Activated naive CD8-positive, alpha-beta T cell treated with anti-CD3 and anti-CD28 coated beads, Interleukin-2, amount 10 ng/mL, durations not matched to agents 7 days and 5 days (primary cell): ENCODE data around the gene ATPAF1. TPM values are rescaled to one million over a fixed set of nuclear protein-coding genes. Genes with fewer than 3 reads are reported as not detected.

Experiments
- ATAC-seq: fragments of 150-1000 bp; cut with Tn5 transposase; one replicate; pipeline ENCODE4 v1.10.0; 2021; ENCODE audit warnings: low read depth, moderate library complexity
- POLR2A ChIA-PET: fragments of 350-600 bp; sonication (Branson Sonifier 250); formaldehyde crosslinking; loops from one replicate; lab custom pipeline; 2021; ENCODE audit warnings: antibody characterized with exemption; lab: Charles Lee
- DNase-seq: peaks from one replicate; pipeline ENCODE4 v3.0.0; 2021
- H3K27ac Mint-ChIP-seq: one replicate; pipeline ENCODE4 v1.8.0; 2022; ENCODE audit warnings: mild to moderate bottlenecking, mixed read lengths
- H3K27me3 Mint-ChIP-seq: one replicate; pipeline ENCODE4 v1.8.0; 2022; ENCODE audit warnings: mild to moderate bottlenecking, moderate library complexity, mixed read lengths
- H3K36me3 Mint-ChIP-seq: one replicate; pipeline ENCODE4 v1.8.0; 2021; ENCODE audit warnings: mild to moderate bottlenecking, mixed read lengths
- H3K4me1 Mint-ChIP-seq: one replicate; pipeline ENCODE4 v1.8.0; 2021; ENCODE audit warnings: mixed read lengths
- H3K4me3 Mint-ChIP-seq: one replicate; pipeline ENCODE4 v1.8.0; 2022; ENCODE audit warnings: mild to moderate bottlenecking, moderate library complexity, mixed read lengths
- H3K9me3 Mint-ChIP-seq: one replicate; pipeline ENCODE4 v1.8.0; 2021; ENCODE audit warnings: mixed read lengths
- total RNA-seq, 2 experiments: library from RNA; stranded (reverse); gene quantifications; one replicate each; pipeline ENCODE4 v1.2.3, GENCODE V29; 2021

Gene ATPAF1
- total RNA-seq, 2 experiments from 2014 or later, result 43.3 to 45.4 TPM

GRCh38 chr1:46599059-46599970, 68.8 kb downstream of the ATPAF1 start:
- no peaks in the 10 kb centered on the region for H3K27me3 Mint-ChIP-seq
- H3K4me1 Mint-ChIP-seq, result peaks cover 68% of the 10 kb centered on the region
- peak overlapping the region; percentile 37 for H3K4me3 Mint-ChIP-seq
- no peak for DNase-seq
- peaks cover 36% of the 10 kb centered on the region for H3K36me3 Mint-ChIP-seq
- no peaks in the 10 kb centered on the region for H3K9me3 Mint-ChIP-seq
- H3K27ac Mint-ChIP-seq, result peak overlapping the region; percentile 54
- no peak for ATAC-seq
- POLR2A ChIA-PET, result interaction anchor here (0.8 to 1.5 kb wide), 2 partner anchors 17 to 50 kb away, joined by 3 to 6 read pairs; no protein-coding TSS in a partner anchor

GRCh38 chr1:46596846-46597245, 71.3 kb downstream of the ATPAF1 start:
- ATAC-seq (no peak), DNase-seq (no peak)
- POLR2A ChIA-PET, result interaction anchor here (1.8 to 2.1 kb wide), 2 partner anchors 11 to 15 kb away, joined by 6 to 14 read pairs; no protein-coding TSS in a partner anchor
- Mint-ChIP-seq H3K4me1 (peaks cover 67% of the 10 kb centered on the region), H3K36me3 (peaks cover 54% of the 10 kb centered on the region), H3K9me3 (no peaks in the 10 kb centered on the region), H3K27me3 (no peaks in the 10 kb centered on the region), H3K27ac (no peak overlapping the region), H3K4me3 (no peak overlapping the region)

GRCh38 chr1:46596036-46596435, 72.1 kb downstream of the ATPAF1 start:
- no peak overlapping the region for H3K4me3 Mint-ChIP-seq

DNA sequence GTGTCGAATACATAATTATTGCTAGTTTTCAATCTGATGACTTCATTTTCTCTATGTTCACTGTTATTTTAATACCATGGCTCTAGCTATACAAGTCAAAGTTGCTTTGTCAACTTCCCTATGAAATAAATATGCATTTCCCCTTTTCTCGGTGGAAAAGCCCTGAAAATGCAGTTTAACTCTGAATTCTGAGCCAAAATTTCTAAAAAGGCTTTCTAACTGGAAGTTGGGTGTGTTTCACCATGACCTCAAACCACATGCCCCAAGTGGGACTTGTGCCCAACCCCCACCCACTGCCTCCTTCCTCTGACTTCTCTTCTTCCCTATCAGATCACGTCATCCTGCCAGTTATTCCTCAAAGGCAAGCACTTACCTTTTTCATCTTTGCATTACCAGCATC, 73.0 kb downstream of the ATPAF1 start:
- H3K4me3 Mint-ChIP-seq, result peak overlapping the region; percentile 53
- peaks cover 61% of the 10 kb centered on the region for H3K36me3 Mint-ChIP-seq
- peaks cover 61% of the 10 kb centered on the region for H3K4me1 Mint-ChIP-seq
- no peaks in the 10 kb centered on the region for H3K27me3 Mint-ChIP-seq
- no peak for DNase-seq
- no peak for ATAC-seq
- POLR2A ChIA-PET, result interaction anchor here (1.8 to 2.4 kb wide), 3 partner anchors 9 to 13 kb away, joined by 6 to 14 read pairs (median 14); partner anchors contain the start of gene MKNK1
- peaks cover 2% of the 10 kb centered on the region for H3K9me3 Mint-ChIP-seq
- H3K27ac Mint-ChIP-seq, result peak overlapping the region; percentile 31

More at GRCh38 chr1:46596036-46596435, 72.1 kb downstream of the ATPAF1 start:
- no peak for ATAC-seq
- Mint-ChIP-seq H3K36me3 (peaks cover 55% of the 10 kb centered on the region), H3K4me1 (peaks cover 65% of the 10 kb centered on the region), H3K27me3 (no peaks in the 10 kb centered on the region), H3K27ac (no peak overlapping the region), H3K9me3 (no peaks in the 10 kb centered on the region)
- no peak for DNase-seq
- POLR2A ChIA-PET, result interaction anchor here (1.8 to 2.4 kb wide), 3 partner anchors 8 to 14 kb away, joined by 6 to 14 read pairs (median 14); partner anchors contain the start of gene MKNK1

DNA sequence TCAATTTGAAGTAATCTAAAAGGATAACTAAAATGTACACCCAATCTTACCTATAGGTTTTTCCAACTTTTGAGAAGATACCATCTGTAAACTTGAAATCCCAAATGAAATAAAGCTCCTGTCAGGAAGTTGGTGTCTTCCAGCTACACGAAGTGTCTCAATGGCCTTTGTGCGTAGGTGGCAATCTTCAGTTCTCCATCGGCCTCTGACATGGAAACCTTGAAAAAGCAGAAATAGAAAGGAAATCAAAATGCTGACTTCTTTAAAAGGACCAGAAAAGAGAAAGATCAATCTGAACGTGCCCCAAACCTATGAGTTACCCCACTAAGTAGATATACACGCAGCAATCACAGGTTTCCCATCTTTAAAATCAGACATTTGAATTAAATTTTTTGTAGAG, 74.1 kb downstream of the ATPAF1 start:
- Mint-ChIP-seq H3K4me3 (peak overlapping the region; percentile 53), H3K36me3 (peaks cover 68% of the 10 kb centered on the region), H3K9me3 (peaks cover 7% of the 10 kb centered on the region)

GRCh38 chr1:46592823-46593222, 75.3 kb downstream of the ATPAF1 start:
- Mint-ChIP-seq H3K4me1 (peaks cover 44% of the 10 kb centered on the region), H3K4me3 (no peak overlapping the region)

More for the DNA sequence above, 74.1 kb downstream of the ATPAF1 start:
- H3K27me3 Mint-ChIP-seq, result no peaks in the 10 kb centered on the region
- peaks cover 53% of the 10 kb centered on the region for H3K4me1 Mint-ChIP-seq
- H3K27ac Mint-ChIP-seq, result peak overlapping the region; percentile 18
- DNase-seq (no peak), ATAC-seq (no peak)
- POLR2A ChIA-PET, result interaction anchor here (2.4 kb wide), 1 partner anchor 10 kb away, joined by 14 read pairs; the partner anchor contains the start of gene MKNK1

GRCh38 chr1:46589529-46589928, 78.6 kb downstream of the ATPAF1 start:
- peaks cover 70% of the 10 kb centered on the region for H3K36me3 Mint-ChIP-seq
- H3K27me3 Mint-ChIP-seq, result no peaks in the 10 kb centered on the region
- ATAC-seq (no peak), DNase-seq (no peak)
- H3K4me1 Mint-ChIP-seq, result peaks cover 23% of the 10 kb centered on the region
- H3K9me3 Mint-ChIP-seq, result peaks cover 10% of the 10 kb centered on the region
- no peak overlapping the region for H3K4me3 Mint-ChIP-seq
- H3K27ac Mint-ChIP-seq, result no peak overlapping the region
- POLR2A ChIA-PET, result interaction anchor here (1.2 kb wide), 1 partner anchor 14 kb away, joined by 3 read pairs; the partner anchor contains the start of gene MKNK1

More at GRCh38 chr1:46592823-46593222, 75.3 kb downstream of the ATPAF1 start:
- peaks cover 10% of the 10 kb centered on the region for H3K9me3 Mint-ChIP-seq
- no peak for DNase-seq
- H3K27ac Mint-ChIP-seq, result no peak overlapping the region
- ATAC-seq, result no peak
- peaks cover 67% of the 10 kb centered on the region for H3K36me3 Mint-ChIP-seq
- POLR2A ChIA-PET, result no interaction called here
- H3K27me3 Mint-ChIP-seq, result no peaks in the 10 kb centered on the region

DNA sequence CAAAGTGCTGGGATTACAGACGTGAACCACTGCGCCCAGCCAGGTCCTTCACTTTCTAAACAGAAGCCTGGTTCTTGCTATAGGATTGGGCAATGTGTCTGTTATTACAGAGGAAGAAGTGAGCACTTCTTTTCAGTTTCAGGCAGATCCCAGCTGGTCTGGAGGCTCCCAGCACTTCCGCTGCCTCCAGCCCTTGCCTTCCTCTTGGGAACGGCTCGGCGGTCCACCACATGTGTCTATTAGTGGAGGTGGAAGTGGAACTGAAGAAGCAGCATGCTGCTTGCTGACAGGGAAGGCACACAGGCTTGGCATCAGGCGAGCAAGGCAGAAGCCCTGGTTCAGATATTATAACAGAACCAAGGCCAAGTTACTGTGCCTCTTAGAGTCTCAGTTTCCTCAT, 81.1 kb downstream of the ATPAF1 start:
- H3K36me3 Mint-ChIP-seq, result peaks cover 71% of the 10 kb centered on the region
- peaks cover 10% of the 10 kb centered on the region for H3K9me3 Mint-ChIP-seq
- DNase-seq (no peak), ATAC-seq (no peak)
- H3K27ac Mint-ChIP-seq, result no peak overlapping the region
- no peaks in the 10 kb centered on the region for H3K27me3 Mint-ChIP-seq
- no peak overlapping the region for H3K4me3 Mint-ChIP-seq
- peaks cover 29% of the 10 kb centered on the region for H3K4me1 Mint-ChIP-seq
- POLR2A ChIA-PET, result no interaction called here

DNA sequence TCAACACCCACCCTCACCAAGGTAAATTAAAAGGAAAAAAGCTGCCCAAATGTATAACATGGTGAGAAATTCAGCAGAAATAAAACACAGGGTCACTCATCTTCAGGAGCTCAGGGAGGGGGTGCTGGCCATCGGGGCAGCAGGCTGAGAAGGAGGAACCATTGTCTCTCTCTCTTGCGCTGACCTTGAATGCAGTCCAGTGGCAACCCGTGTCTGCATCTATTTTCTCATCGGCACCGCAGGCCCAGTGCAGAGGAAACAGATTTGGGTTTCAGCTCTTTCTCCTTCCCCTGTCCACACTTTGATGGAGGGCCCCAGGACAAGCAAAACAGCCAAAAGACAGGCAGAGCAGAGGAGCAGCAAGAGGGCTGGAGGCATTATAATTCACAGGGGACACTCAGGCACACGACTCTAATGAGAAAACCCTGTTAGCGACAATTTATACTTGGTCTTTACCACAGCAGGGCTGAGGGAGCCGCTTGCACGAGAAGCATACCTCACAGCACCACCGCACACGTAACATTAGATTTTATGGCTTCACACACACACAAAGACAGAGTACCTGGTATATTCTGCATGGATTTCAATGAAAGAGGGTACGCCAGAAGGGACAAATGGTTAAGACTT, 82.7 kb downstream of the ATPAF1 start:
- Mint-ChIP-seq H3K27ac (no peak overlapping the region), H3K4me1 (peaks cover 33% of the 10 kb centered on the region), H3K4me3 (no peak overlapping the region), H3K36me3 (peaks cover 63% of the 10 kb centered on the region), H3K9me3 (peaks cover 10% of the 10 kb centered on the region), H3K27me3 (no peaks in the 10 kb centered on the region)
- POLR2A ChIA-PET, result interaction anchor here (1.4 to 6.0 kb wide), 2 partner anchors 11 to 19 kb away, joined by 6 to 70 read pairs; partner anchors contain the start of gene MKNK1
- ATAC-seq, result no peak
- no peak for DNase-seq

DNA sequence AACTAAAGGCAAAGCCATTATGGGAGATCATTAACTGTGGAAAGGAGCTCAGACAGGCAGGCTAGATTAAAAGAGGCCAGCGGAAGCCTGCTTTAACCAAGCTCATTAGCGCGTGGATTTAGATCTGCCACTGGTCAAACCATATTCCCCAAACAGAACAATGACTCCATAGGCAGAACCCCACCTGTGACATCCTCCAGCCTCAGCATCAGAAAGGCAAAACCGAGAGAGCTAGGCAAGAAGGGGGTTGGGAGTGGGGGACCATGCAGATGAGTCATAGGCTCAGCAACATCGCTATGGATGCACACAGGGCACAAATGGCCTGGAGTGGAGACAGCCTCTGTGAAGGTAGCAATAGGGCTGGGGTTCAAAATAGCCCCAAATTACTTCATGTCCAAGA, 84.7 kb downstream of the ATPAF1 start:
- POLR2A ChIA-PET, result interaction anchor here (1.6 to 6.0 kb wide), 3 partner anchors 12 to 21 kb away, joined by 3 to 70 read pairs (median 6); partner anchors contain the start of gene MKNK1
- H3K27me3 Mint-ChIP-seq, result no peaks in the 10 kb centered on the region
- peaks cover 55% of the 10 kb centered on the region for H3K36me3 Mint-ChIP-seq
- no peak for DNase-seq
- H3K4me3 Mint-ChIP-seq, result no peak overlapping the region
- H3K27ac Mint-ChIP-seq, result peak overlapping the region; percentile 90
- no peak for ATAC-seq
- H3K4me1 Mint-ChIP-seq, result peaks cover 35% of the 10 kb centered on the region
- no peaks in the 10 kb centered on the region for H3K9me3 Mint-ChIP-seq

- Mint-ChIP-seq H3K4me3 (no peak overlapping the region), H3K27me3 (no peaks in the 10 kb centered on the region), H3K4me1 (peaks cover 37% of the 10 kb centered on the region), H3K27ac (peak overlapping the region; percentile 90), H3K36me3 (peaks cover 58% of the 10 kb centered on the region), H3K9me3 (no peaks in the 10 kb centered on the region)
- POLR2A ChIA-PET, result interaction anchor here (0.8 to 6.0 kb wide), 6 partner anchors 12 to 135 kb away, joined by 3 to 70 read pairs (median 6); partner anchors contain the start of genes EFCAB14 and MKNK1
- DNase-seq (no peak), ATAC-seq (no peak)
Observed at GRCh38 chr1:46582972-46583371, 85.2 kb downstream of the ATPAF1 start.
